ENCODE results near the gene TP63.
"Not testable (repeated sequence)": the region's sequence is repeated elsewhere in the genome, so short reads cannot be mapped to it uniquely, and the experiment has no call there.

TP63 gene

DNA sequence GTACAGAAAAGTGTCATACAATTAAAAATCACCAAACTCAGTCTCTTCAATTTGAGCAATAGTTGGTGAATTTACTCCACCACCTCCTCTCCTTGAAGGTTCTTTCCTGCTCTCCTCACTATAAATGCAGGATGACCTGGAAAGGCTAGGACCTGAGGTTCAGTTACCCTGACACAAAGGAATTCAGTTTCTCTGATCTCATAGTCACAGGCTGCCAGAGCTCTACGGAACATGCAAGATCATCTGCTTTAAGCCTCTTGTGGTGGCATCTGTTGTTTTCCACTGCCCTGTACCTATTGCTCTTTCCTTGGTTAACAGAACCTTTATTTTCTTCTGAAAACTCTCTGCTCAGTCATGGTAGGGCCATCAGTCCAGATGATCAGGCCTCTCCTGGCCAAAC is 4.9 kb upstream of the TP63 start:
- no peak for DNase-seq

DNA sequence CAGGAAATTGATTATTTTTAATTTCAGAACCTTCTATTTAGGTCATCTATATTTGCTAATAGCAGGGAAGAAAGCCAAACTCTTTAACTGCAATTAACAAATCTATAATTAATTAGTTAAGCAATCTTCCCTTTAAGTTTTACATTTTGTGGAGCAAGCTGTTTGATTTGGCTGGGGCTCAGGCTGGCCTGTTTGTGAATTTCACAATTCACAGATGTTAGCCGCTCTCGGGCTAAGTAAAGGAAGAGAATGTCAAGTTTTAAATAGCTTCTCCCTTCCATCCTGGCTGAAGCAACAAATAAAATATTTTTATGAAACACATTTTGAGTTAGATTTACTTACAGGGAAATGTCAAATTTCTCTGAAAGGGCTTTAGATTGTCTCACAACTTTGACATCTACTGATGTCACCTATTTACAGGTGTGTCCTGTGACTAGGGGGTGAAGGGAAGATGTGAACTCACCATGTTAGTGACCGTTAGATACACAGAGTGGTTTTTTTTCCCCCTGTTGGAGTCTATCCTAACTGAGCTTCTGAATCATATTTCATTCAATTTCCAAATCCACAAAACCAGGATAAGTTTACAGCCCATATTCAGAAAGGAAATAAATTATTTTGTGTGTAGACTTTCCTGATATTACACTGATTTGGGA is 1.3 kb upstream of the TP63 start:
- no peak for DNase-seq

DNA sequence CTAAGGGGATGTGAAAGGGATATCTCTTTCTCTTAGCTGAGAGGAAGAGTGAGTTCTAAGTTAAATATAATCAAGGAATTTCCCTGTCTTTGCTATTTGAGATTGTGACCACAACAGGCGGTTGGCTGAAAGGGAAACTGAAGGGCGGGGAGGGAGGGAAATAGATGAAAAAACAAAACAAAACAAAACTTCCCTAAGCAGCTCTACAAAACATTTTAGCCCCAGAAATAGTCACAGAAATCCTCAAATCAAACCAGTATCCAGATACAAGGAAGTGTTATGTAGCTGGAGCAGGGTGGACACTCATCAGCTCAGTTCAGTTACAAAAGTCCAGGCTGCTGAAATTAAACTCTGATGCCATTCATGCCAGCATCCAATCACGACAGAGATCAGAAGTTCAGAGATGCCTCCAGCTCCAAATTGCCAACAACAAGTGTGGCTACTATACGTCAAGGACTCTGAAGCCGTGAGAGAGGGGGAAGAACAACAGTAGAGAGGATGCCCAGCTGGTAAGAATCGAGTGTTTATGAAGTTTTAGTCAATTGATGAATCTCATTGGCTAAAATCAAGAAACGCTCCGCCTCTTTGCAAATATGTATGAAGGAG is 319 bp upstream of the TP63 start:
- no peak for DNase-seq

DNA sequence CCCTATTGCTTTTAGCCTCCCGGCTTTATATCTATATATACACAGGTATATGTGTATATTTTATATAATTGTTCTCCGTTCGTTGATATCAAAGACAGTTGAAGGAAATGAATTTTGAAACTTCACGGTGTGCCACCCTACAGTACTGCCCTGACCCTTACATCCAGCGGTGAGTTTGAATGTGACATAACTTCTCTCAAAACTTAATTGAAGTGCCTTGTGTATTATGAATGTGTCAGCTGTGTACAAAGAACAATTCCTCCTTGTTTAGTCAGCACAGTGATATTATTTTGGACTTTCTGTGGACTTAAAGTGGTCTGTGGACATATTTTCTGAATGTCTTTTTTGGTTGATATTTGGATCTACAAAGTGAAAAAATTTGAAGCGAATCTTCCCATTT is 220 bp downstream of the TP63 start:
- no peak for DNase-seq

DNA sequence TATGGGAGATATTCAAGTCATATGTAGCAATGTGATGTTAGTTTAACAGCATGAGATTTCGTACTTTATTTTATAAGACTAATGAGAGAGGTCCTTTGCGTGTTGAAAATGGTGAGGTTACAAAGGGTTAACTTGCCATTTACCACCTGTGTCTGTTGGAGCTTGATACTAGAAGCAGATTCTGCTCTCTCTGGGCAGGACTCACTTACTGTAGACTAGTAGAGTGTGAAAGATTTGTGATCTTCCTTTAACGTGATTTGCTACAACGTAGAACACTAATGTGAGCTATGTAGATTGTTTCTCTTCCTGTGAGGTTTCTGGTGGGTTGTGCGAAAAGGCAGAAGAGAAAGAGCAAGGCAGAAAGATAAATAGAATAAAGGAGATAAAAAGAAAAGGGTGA is 1.1 kb downstream of the TP63 start:
- DNase-seq = no peak

DNA sequence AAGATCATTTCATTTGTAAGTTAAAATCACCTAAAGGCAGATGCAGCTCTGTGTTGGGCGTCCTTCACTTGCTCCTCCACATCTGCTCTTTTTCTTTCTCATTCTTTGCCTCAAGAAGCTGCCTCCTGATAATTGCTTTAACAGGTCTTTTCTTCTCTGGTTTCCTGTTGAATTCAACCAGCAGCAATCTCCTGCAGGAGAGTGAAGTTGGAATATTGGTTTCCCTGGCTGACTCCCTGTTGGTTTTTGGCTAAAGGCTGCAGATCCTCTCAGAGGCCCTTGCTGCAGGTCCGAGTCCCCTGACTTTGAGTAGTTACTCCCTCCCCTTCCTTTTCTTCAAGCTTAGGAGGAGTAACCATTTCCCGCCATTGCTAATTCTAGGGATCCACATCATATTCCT is 4.2 kb downstream of the TP63 start:
- no peak for DNase-seq

DNA sequence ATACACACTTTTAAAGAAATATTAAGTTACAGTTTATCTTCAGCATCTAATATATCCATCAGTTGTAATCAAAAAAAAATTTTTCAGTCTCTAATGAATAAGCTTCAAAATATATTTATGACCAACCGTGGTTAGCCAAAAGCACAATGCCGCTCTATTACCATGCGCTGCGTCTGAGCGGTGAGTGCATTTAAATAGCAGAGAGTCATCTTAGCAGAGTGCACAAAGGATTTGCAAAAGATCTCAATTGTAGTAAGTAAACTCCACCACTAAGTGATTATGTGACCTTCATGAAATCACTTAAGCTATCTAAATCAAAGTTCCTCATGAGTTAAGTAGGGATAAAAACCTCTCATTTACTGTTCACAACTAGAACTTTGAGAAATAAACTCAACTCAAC is 4.9 kb downstream of the TP63 start:
- DNase-seq = no peak

DNA sequence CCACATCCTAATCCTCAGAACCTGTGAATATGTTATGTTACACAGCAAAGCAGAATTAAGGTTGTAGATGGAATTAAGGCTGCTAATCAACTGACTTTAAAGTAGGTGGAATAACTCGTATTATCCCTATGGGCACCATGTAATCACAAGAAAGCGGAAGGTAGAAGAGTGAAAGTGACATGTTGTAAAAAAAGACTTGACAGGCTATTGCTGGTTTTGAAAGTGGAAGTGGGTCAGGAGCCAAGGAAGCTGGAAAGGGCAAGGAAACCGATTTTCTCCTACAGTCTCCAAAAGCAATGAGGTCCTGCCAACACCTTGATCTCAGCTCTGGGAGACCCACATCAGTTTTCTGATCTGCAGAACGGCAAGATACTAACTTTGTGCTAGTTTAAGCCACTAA is 6.6 kb downstream of the TP63 start:
- no peak for DNase-seq

DNA sequence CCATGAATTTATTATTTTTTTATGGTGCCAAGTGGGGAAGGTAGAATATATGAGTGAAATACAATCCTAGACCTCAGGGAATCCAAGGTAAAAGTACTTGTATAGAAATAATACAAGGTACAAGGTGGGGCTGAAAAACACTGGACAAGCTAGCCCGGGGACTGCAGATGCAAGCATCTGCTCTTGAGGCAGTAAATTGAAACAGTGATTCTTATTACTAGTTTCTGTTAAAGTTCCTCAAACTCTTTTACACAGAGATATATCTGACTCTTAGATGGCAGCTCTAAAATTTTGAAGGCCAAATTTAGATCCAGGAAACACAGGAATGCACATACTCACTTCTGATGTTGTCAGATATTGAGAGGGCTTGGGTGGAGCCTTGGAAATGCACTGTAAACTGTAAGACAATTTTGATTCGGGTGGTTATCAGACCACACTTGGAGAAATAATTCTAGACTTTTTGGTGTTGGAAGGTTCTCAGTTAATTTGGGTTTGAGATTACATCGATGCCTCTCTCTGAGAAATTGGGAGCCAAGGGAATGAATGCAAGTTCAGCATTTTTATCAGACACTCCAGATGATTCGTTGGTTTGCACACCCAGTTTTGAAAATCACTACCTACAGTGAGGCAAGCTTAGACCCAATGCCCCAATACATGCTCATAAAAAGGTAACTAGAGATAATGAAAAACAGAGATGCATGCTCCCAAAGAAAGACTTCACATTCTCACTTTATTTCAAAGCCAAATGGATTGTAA is 7.3 kb downstream of the TP63 start:
- no peak for DNase-seq

DNA sequence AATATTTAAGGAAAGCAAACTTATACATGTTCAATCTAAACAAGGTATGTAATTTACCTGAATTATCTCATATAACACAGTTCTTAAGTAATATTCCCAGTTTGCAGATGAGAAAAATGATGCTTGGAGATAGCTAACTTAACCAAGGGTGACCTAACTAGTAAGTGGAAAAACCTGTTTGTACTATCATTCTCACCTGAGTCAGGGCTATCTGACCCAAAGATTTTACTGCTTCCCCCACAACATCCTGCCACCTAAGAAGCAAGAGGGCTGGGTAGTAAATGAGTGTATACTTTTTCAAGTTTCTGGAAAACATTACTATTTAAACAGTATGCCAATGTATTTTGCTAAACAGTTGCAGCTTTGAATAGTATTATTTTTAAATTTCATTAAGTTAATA is 10.6 kb downstream of the TP63 start:
- no peak for DNase-seq

DNA sequence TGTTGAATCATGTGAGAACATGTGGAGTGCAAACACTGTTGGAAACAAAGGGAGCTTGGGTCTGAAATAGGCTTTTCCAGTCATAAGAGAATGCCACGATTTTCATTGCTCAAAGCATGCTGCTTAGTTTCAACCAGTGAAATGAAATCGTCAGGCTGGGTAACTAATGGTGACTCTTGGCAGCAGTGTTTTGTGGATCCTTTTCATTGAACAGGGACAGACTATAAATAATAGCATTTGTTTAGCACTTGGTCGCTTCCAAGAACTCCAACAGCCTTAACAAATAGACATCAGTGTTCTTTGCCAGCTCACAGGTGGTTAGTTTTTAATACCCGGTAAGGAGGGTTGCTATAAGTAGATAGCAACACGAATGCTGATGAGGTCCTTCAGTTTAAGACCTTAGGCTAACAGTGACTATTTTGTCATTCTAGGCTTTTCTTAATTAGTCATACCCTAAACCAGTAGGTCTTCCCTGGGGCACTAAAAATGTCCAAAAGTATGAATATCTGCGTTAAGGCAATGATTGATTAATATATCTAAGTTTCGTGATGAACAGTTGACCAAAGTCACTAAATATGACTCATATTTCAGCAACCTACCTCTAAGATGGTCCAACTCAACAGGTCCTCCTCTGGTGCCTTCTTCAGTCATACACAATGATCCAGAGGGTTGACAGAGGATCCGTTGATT is 15.8 kb downstream of the TP63 start:
- no peak for DNase-seq

DNA sequence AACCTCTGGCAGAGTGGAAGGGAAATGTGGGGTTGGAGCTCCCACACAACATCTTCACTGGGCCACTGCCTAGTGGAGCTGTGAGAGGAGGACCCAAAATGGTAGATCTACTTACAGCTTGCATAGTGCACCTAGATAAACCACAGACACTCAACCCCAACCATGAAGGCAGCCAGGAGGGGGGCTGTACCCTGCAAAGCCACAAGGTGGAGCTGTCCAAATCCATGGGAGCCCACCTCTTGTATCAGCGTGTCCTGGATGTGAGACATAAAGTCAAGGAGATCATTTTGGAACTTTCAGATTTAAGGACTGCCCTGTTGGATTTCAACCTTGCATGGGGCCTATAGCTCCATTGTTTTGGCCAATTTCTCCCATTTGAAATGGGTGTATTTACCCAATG is 20.9 kb downstream of the TP63 start:
- DNase-seq = no peak

DNA sequence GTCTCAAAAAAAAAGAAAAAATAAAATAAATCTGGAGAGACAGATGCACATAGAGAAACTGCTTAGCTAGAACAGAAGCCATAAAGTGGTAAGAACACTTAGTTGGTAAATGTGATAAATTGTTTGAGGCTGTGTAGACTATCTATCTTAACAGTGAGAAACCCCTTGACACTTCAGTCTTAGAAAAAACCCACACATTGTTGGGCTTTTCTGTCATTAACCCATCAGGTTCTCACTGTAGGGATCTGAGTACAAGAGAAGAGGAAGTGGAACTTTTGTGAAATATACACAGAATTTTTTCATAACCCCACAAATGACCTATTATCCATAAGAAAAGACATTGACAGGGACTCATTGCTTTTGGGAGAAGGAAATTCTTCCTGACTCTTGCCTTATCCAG is 24.4 kb downstream of the TP63 start:
- DNase-seq = no peak

DNA sequence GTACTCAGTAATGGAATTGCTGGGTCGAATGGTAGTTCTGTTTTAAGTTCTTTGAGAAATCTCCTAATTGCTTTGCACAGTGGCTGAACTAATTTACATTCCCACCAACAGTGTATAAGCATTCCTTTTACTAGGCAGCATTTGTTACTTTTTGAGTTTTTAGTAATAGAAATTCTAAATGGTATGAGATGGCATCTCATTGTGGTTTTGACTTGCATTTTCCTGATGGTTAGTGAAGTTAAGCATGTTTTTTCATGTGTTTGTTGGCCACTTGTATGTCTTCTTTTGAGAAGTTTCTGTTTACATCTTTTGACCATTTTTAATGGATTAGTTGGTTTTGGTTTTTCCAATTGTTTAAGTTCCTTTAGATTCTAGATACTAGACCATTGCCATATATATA is 28.4 kb downstream of the TP63 start:
- DNase-seq = no peak

DNA sequence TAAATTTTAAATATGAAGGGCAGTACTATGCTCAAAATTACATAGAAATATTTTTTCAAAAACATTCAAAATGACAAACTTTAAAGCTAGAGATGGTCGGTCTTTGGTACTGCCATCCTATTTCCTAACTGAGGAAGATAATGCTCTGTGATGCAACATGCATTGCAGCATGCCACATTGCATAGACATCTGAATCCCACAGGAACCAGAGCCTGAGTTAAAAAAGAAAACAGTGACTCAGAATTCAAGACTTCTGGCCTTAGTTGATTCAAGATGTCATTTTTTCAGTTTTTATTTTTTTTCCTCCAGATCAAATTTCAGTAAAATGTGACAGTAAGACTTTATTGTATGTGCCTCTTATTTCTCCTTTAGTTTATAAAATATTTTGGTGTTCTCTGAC is 33.1 kb downstream of the TP63 start:
- no peak for DNase-seq

DNA sequence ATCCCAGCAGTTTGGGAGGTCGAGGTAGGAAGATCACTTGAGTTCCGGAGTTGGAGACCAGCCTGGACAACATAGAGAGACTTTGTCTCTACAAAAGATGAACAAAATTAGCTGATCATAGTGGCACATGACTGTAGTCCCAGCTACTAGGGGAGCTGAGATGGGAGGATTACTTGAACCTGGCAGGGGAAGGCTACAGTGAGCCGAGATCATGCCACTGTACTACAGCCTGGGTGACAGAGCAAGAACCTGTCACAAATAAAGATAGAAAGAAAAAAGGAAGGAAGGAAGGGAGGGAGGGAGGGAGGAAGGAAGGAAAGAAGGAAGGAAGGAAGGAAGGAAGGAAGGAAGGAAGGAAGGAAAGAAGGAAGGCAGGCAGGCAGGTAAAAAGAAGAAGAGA is 41.2 kb downstream of the TP63 start:
- DNase-seq = not testable (repeated sequence)

DNA sequence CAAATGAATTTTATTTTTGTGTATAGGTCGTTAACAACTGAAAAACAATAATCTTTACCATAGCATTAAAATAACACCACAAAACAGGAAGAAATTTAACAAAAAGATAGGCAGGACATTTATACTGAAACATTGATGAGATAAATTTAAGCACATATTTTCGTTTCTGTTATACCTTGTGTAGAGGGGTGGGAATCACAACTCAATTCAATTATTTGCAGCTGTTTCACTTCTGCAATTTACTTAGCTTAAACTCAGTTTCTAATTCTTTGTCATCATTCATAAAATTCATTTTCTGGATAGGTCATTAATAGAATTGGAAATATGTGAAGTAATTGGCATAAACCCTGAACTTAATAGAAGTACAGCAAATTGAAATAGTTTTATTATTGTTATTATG is 42.3 kb downstream of the TP63 start:
- DNase-seq = no peak

DNA sequence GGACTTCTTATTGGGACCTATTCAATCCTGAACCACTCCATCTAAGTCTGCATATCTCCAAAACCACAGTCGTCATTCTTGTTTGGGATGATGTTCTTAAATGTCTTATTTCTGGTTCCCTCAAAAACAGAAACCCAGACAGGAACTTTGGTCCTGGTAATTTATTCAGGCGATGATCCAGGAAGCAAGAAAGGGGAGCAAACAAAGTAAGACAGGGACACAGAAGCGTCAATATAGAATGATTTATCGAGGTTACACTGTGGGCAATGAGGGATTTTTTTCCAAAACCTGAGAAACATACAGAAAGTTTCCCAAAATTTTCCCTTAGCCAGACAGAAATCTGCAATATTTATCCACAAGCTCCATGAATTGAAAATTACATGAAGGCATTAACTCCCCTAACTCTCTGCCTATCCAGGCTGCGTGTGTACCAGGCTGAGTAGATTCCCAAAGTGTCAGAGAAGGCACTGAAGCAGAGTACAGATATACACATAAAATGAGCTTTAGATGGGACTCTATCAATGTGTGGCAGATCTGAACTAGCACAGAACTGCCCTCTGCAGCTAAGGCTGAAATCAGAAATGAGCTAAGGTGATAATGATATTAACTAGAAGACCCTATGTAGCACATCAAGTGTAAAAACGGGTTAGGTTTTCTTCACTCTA is 43.2 kb downstream of the TP63 start:
- DNase-seq = no peak

DNA sequence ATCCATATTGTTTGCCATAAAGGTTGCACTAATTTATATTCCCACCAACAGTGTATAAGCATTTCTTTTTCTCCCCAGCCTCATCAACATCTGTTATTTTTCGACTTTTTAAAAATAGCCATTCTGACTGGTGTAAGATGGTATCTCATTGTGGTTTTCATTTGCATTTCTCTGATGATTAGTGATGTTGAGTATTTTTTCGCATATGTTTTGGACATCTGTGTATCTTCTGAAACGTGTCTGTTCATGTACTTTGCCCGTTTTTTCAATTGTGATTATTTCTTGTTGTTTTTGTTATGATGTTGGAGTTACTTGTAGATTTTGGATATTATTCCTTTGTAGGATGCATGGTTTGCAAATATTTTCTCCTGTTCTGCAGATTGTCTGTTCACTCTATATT is 46.5 kb downstream of the TP63 start:
- DNase-seq = no peak

DNA sequence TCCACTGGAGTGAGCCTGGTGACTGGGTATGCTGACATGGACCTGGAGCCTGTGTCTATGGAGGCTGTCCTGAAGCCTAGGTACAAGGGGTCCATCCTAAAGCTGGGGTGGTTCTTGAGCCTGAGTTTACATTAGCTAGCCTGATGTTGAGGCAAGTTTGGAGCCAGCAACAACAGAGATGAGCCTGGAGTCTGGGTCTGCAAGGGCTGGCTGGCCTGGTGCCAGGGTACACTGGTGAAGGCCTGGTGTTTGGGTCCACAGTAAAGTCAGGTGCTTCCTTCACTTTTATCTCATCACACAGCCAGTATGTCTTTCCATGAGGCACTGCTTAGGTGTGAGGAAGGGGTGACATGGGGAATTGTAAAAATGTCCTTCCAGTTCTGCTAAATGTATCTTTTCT is 49.5 kb downstream of the TP63 start:
- DNase-seq = no peak

DNA sequence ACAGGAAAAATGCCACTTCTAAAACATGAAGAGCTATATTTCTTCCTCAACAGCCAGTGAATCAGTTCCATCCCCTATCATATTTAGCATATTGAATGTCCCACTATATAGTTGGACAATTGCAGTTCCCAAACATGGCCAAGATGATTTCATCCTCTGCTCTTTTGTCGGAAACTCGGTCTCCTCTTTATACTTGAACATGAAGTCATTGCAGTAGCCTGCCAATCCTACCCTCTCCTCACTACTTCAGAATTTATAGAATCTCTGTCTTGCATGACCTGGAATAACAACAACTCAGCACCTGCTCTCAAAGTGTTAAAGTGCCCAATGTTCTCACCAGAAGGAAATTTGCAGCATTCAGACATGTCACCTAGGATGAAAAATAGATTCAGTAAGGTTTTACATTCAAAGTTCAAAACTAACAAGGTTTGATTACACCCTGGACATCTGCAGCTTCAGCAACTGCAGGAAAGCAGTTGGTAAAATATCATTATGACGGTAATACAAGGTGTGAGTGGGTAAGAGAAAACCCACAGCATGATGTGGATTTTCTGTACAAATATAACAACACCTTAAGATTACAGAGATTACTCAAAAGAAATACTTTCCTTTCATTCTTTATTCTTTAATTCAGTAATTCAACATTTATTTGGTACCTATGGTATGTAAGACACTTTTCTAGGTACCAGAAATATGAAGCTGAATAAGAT is 52.5 kb downstream of the TP63 start:
- no peak for DNase-seq

DNA sequence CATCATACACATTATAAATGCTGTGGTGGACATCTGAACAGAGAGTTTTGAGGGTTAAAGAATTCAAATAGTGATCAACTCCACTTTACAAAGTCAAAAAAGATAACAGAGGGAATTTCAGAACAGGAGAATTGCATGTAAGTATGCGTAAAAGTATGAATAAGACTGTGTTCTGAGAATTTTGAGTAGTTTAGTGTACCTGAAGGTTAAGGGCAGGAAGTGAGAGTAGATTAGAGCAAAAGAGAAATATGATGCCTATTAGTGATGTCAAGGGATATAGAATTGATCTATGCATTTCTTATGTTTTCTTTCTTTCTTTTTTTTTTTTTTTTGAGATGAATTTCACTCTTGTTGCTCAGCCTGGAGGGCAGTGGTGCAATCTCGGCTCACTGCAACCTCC is 53.1 kb downstream of the TP63 start:
- DNase-seq = no peak

DNA sequence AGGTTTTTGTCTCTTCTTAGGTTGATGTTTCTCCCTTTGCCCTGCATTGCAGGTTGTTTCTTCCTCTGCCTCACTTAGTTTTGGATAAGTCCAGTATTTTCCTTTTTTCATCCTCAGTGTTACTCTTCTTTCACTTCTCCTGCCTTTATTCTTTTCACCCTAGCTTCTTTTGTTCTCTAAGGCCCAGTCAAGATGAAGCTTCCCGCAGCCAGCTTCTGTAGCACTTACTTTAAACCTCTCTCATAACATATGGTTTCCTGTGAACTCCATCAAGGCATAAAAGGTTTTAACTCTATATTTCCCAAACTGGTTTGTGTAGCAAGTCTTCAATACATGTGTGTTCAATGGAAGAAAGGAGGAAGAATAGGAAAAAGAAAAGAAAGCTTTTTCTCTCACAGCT is 54.1 kb downstream of the TP63 start:
- no peak for DNase-seq

Data from GF-D8 (cell line).